DND-41 (cell line): ENCODE measurements around the gene ZBP1.

ENCODE experiments used
- ATAC-seq: fragments of 200-7000 bp; cut with Tn5 transposase; 3 replicates; pipeline ENCODE4 v1.9.1; 2021; ENCODE audit warnings: low read depth; ENCODE audit not compliant: insufficient read depth
- DNase-seq: peaks from one replicate; pipeline ENCODE4 v3.0.0-alpha.2; 2020
- H2AFZ ChIP-seq: 2 replicates; pipeline ENCODE4 v1.6.0; 2012; ENCODE audit warnings: low read depth, low read length
- H3K27ac ChIP-seq: 2 replicates; pipeline ENCODE4 v1.5.1; 2012; ENCODE audit warnings: low read length, inconsistent platforms
- H3K27me3 ChIP-seq: fragments of 200-600 bp; sonication (generic); 2 replicates; pipeline ENCODE4 v1.6.0; 2012; ENCODE audit warnings: low read length, mild to moderate bottlenecking, inconsistent platforms; ENCODE audit not compliant: insufficient read depth, poor library complexity
- H3K36me3 ChIP-seq: 2 replicates; pipeline ENCODE4 v1.5.1; 2012; ENCODE audit warnings: low read length, inconsistent platforms; ENCODE audit not compliant: insufficient read depth
- H3K4me1 ChIP-seq: 2 replicates; pipeline ENCODE4 v1.5.1; 2012; ENCODE audit warnings: mild to moderate bottlenecking, low read length; ENCODE audit not compliant: insufficient read depth
- H3K4me2 ChIP-seq: 2 replicates; pipeline ENCODE4 v1.6.0; 2012; ENCODE audit warnings: mild to moderate bottlenecking, moderate library complexity, low read length, inconsistent platforms; ENCODE audit not compliant: insufficient read depth
- H3K4me3 ChIP-seq, 2 experiments: fragments of 200-600 bp in 1 of 2; shearing (Covaris generic) in 1 of 2; 2 replicates each; pipeline ENCODE4 v1.5.1; 2012 to 2016; ENCODE audit warnings: inconsistent platforms in 2 of 2, low read length in 2 of 2, mild to moderate bottlenecking in 2 of 2, low read depth in 1 of 2, moderate library complexity in 1 of 2
- H3K79me2 ChIP-seq: 2 replicates; pipeline ENCODE4 v1.6.0; 2012; ENCODE audit warnings: low read length, inconsistent platforms; ENCODE audit not compliant: insufficient read depth
- H3K9ac ChIP-seq: 2 replicates; pipeline ENCODE4 v1.6.0; 2012; ENCODE audit warnings: low read depth, mild to moderate bottlenecking, inconsistent platforms, low read length, moderate library complexity
- H3K9me3 ChIP-seq: 2 replicates; pipeline ENCODE4 v1.5.1; 2012; ENCODE audit warnings: low read length, moderate library complexity, mild to moderate bottlenecking, inconsistent platforms; ENCODE audit not compliant: insufficient read depth, severe bottlenecking
- H4K20me1 ChIP-seq: 2 replicates; pipeline ENCODE4 v1.6.0; 2012; ENCODE audit warnings: low read length; ENCODE audit not compliant: insufficient read depth
- CTCF ChIP-seq: IDR thresholded peaks from 2 replicates; pipeline ENCODE4 v1.5.1; 2012; ENCODE audit warnings: borderline replicate concordance, low read length, moderate library complexity, mild to moderate bottlenecking; ENCODE audit not compliant: poor library complexity, severe bottlenecking; ENCODE audit errors: extremely low read depth
- EZH2 ChIP-seq: IDR thresholded peaks from 3 replicates; pipeline ENCODE4 v1.6.1; 2012; ENCODE audit warnings: borderline replicate concordance, low read depth, mild to moderate bottlenecking, moderate library complexity, low read length, inconsistent platforms; ENCODE audit not compliant: severe bottlenecking

Gene ZBP1

GRCh38 chr20:57619051-57619831 lies 985 bp downstream of the ZBP1 start:
- peak overlapping the region; percentile 48 for H3K4me2 ChIP-seq

GRCh38 chr20:57618764-57619050 lies 1.5 kb downstream of the ZBP1 start:
- no peak for TF ChIP-seq CTCF
- TF ChIP-seq EZH2 = no peak
- peaks cover 45% of the 10 kb centered on the region for H4K20me1 ChIP-seq
- peaks cover 44% of the 10 kb centered on the region for H3K4me1 ChIP-seq
- H3K36me3 ChIP-seq = no peaks in the 10 kb centered on the region
- H3K27me3 ChIP-seq = peaks cover 10% of the 10 kb centered on the region
- H3K9ac ChIP-seq = no peak overlapping the region
- no peak overlapping the region for H3K27ac ChIP-seq
- DNase-seq = no peak
- peak overlapping the region; percentile 48 for H3K4me2 ChIP-seq
- H3K79me2 ChIP-seq = no peaks in the 10 kb centered on the region
- no peak overlapping the region for H3K4me3 ChIP-seq
- no peak for ATAC-seq
- no peak overlapping the region for H2AFZ ChIP-seq
- no peaks in the 10 kb centered on the region for H3K9me3 ChIP-seq

More at GRCh38 chr20:57619051-57619831, 985 bp downstream of the ZBP1 start:
- no peak overlapping the region for H3K4me3 ChIP-seq
- H4K20me1 ChIP-seq = peaks cover 45% of the 10 kb centered on the region
- H3K9ac ChIP-seq = no peak overlapping the region
- peaks cover 12% of the 10 kb centered on the region for H3K27me3 ChIP-seq
- ATAC-seq (peak; percentile 79), DNase-seq (peak; percentile 80)
- H2AFZ ChIP-seq = no peak overlapping the region
- H3K36me3 ChIP-seq = no peaks in the 10 kb centered on the region
- H3K27ac ChIP-seq = no peak overlapping the region
- H3K79me2 ChIP-seq = no peaks in the 10 kb centered on the region
- H3K4me1 ChIP-seq = peaks cover 44% of the 10 kb centered on the region
- no peaks in the 10 kb centered on the region for H3K9me3 ChIP-seq
- TF ChIP-seq EZH2 (no peak), CTCF (peak; percentile 23)

- H4K20me1 ChIP-seq = peaks cover 48% of the 10 kb centered on the region
- no peak overlapping the region for H2AFZ ChIP-seq
- peaks cover 7% of the 10 kb centered on the region for H3K27me3 ChIP-seq
- H3K4me3 ChIP-seq = no peak overlapping the region
- TF ChIP-seq CTCF (no peak), EZH2 (no peak)
- peaks cover 44% of the 10 kb centered on the region for H3K4me1 ChIP-seq
- ATAC-seq (no peak), DNase-seq (no peak)
- no peaks in the 10 kb centered on the region for H3K79me2 ChIP-seq
- H3K9ac ChIP-seq = no peak overlapping the region
- H3K4me2 ChIP-seq = peak overlapping the region; percentile 48
- no peaks in the 10 kb centered on the region for H3K36me3 ChIP-seq
- H3K9me3 ChIP-seq = no peaks in the 10 kb centered on the region
- H3K27ac ChIP-seq = no peak overlapping the region
These were observed 2.0 kb downstream of the ZBP1 start for GRCh38 chr20:57618091-57618763.
